Activated CD4-positive, alpha-beta memory T cell treated with anti-CD3 and anti-CD28 coated beads, Interleukin-2, amount 10 ng/mL, durations not matched to agents 7 days and 5 days (primary cell): ENCODE measurements around the gene AFAP1L2. TPM values are rescaled to one million over a fixed set of nuclear protein-coding genes. Genes with fewer than 3 reads are reported as not detected.

Source experiments
- CTCF ChIA-PET: fragments of 350-600 bp; sonication (Branson Sonifier 250); formaldehyde crosslinking; loops from one replicate; lab custom pipeline; 2021; ENCODE audit warnings: antibody characterized with exemption, inconsistent platforms; lab: Charles Lee
- POLR2A ChIA-PET: fragments of 350-600 bp; sonication (Branson Sonifier 250); formaldehyde crosslinking; loops from one replicate; lab custom pipeline; 2021; ENCODE audit warnings: antibody characterized with exemption; lab: Charles Lee
- DNase-seq: peaks from one replicate; pipeline ENCODE4 v3.0.0-alpha.2; 2020
- H3K27ac Mint-ChIP-seq: one replicate; pipeline ENCODE4 v1.8.0; 2021; ENCODE audit warnings: mild to moderate bottlenecking, mixed read lengths
- H3K27me3 Mint-ChIP-seq: one replicate; pipeline ENCODE4 v1.8.0; 2021; ENCODE audit warnings: mixed read lengths
- H3K36me3 Mint-ChIP-seq: one replicate; pipeline ENCODE4 v1.8.0; 2021; ENCODE audit warnings: low read depth, mixed read lengths
- H3K4me1 Mint-ChIP-seq: one replicate; pipeline ENCODE4 v1.8.0; 2021; ENCODE audit warnings: mixed read lengths
- H3K4me3 Mint-ChIP-seq: one replicate; pipeline ENCODE4 v1.8.0; 2021; ENCODE audit warnings: mild to moderate bottlenecking, mixed read lengths
- H3K9me3 Mint-ChIP-seq: one replicate; pipeline ENCODE4 v1.8.0; 2021; ENCODE audit warnings: mixed read lengths
- total RNA-seq, 2 experiments: library from RNA; stranded (reverse); gene quantifications; one replicate each; pipeline ENCODE4 v1.2.3, GENCODE V29; 2021

The AFAP1L2 gene
- total RNA-seq, 2 experiments from 2014 or later, result 1.5 to 1.9 TPM

DNA sequence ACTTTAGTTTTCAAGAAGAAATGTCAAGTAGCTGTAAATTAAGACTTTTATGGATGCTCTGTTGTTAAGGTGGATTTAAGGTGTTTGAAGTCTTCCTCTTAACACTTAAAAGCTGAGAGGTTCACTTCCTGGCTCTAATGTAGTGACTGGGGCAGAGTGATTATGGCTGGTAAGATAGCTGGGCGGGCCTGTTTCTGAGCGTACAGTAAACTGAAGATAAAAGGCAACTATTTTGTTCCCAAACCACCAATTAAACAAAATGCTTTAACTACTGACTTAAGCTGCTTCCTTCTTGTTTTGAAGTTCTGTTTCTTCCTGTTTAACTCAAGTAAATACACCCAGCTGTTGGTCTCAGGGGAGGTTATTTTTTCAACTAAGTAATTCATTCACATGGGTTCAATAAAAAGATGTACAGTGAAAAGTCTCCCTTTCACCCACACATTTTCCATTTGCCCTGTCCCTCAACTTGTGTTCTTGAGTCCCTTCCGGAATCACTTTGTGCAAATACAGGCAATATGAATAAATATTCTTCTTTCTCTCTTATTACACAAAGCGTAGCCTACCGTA lies 145.9 kb downstream of the AFAP1L2 start:
- peaks cover 1% of the 10 kb centered on the region for H3K4me1 Mint-ChIP-seq
- no peak overlapping the region for H3K27ac Mint-ChIP-seq
- no peak for DNase-seq
- H3K36me3 Mint-ChIP-seq, result no peaks in the 10 kb centered on the region
- CTCF ChIA-PET, result no interaction called here
- H3K27me3 Mint-ChIP-seq, result peaks cover 7% of the 10 kb centered on the region
- POLR2A ChIA-PET, result no interaction called here
- no peak overlapping the region for H3K4me3 Mint-ChIP-seq
- peaks cover 3% of the 10 kb centered on the region for H3K9me3 Mint-ChIP-seq

DNA sequence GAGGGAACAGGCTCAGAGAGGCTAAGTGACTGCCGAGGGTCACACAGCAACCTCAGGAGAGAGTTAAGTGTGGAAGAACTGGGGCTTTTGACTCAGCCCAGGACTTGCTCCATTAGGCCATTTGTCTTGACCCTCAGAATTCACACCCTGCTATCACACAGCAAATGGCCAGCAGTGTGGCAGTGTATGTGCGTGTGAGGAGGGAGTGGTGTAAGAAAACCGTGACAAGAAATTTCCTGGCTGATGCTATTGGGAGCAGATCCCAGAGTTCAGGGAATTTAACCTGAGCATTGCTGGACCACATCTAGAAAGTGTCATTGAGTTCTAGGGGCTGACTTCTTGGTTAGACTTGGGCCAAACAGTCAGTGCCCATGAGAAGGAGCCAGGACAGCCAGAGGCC lies 146.8 kb downstream of the AFAP1L2 start:
- Mint-ChIP-seq H3K4me1 (peaks cover 1% of the 10 kb centered on the region), H3K27ac (no peak overlapping the region), H3K9me3 (peaks cover 3% of the 10 kb centered on the region), H3K27me3 (peaks cover 9% of the 10 kb centered on the region), H3K4me3 (no peak overlapping the region), H3K36me3 (no peaks in the 10 kb centered on the region)
- ChIA-PET CTCF (no interaction called here), POLR2A (no interaction called here)
- no peak for DNase-seq

DNA sequence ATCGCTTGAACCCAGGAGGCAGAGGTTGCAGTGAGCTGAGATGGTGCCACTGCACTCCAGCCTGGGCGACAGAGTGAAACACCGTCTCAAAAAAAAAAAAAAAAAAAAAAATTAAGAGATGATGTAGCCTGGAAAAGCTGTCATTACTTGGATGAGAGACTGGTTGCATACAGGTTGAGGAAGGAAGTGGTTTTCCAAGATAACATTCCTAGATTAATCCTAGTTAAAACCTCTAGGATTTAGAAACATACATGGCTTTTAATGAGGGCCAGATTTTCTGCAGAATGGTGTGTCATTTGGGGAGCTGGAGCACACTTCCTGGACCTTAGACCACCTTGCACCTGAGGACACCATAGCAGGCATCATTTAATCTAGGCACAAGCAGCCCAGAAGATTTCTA lies 147.5 kb downstream of the AFAP1L2 start:
- Mint-ChIP-seq H3K4me1 (peaks cover 1% of the 10 kb centered on the region), H3K36me3 (no peaks in the 10 kb centered on the region), H3K27me3 (peaks cover 9% of the 10 kb centered on the region), H3K27ac (no peak overlapping the region), H3K4me3 (no peak overlapping the region), H3K9me3 (peaks cover 3% of the 10 kb centered on the region)
- no peak for DNase-seq
- ChIA-PET CTCF (no interaction called here), POLR2A (no interaction called here)

DNA sequence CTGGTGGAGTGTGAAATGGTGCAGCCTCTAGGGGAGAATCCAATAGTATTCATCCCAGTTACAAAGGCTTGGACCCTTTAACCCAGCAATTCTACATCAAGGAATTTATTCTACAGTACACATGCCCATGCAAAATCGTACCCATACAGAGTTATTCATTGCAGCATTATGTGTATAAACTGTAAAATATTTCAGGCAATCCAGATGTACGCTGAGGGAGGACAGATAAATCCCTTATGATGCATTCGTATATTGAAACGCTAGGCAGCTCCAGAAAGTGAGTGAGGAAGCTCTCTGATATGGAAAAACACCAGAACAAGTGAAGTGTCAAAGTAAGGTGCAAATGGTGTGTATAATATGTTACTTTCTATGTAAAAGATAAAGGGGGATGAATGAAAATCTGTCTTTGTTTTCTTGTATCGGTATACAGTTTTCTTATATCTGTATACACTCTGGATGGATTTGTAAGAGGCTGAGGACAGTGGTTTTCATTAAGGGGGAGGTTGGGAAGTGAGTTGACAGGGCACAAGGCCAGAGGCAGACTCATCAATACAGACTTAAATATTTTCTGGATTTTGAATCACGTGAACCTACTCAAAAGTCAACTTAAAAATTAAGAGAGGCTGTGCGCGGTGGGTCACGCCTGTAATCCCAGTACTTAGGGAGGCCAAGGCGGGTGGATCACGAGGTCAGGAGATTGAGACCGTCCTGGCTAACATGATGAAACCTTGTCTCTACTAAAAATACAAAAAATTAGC lies 148.1 kb downstream of the AFAP1L2 start:
- Mint-ChIP-seq H3K27me3 (peaks cover 9% of the 10 kb centered on the region), H3K4me3 (no peak overlapping the region), H3K9me3 (peaks cover 3% of the 10 kb centered on the region), H3K4me1 (peaks cover 1% of the 10 kb centered on the region), H3K36me3 (no peaks in the 10 kb centered on the region), H3K27ac (no peak overlapping the region)
- ChIA-PET CTCF (interaction anchor here (1.3 kb wide), 1 partner anchor 48 kb away, joined by 5 read pairs; no protein-coding TSS in a partner anchor), POLR2A (no interaction called here)
- no peak for DNase-seq

DNA sequence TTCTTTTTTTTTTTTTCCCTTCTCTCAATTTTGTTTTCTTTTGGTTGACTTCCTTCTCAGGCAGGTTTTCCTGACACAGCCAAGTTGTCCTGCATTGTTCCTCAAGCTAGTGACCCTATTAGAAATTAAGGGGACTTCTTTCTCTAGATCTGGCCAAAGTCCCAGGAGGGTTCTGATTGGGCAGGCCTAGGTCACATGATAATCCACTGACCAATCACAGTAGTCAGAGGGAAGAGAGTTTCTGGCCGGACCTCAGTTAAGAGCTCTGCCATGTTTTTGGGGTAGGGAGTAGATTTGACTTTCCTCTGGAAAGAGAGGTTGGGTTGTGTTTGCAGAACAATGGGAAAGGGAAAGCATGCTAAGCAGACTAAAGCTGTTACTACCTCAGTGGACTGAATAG lies 149.1 kb downstream of the AFAP1L2 start:
- POLR2A ChIA-PET, result no interaction called here
- Mint-ChIP-seq H3K27me3 (peaks cover 9% of the 10 kb centered on the region), H3K27ac (no peak overlapping the region), H3K4me3 (no peak overlapping the region), H3K36me3 (no peaks in the 10 kb centered on the region), H3K4me1 (no peaks in the 10 kb centered on the region), H3K9me3 (peaks cover 3% of the 10 kb centered on the region)
- CTCF ChIA-PET, result interaction anchor here (1.3 kb wide), 1 partner anchor 49 kb away, joined by 5 read pairs; no protein-coding TSS in a partner anchor
- DNase-seq, result no peak

DNA sequence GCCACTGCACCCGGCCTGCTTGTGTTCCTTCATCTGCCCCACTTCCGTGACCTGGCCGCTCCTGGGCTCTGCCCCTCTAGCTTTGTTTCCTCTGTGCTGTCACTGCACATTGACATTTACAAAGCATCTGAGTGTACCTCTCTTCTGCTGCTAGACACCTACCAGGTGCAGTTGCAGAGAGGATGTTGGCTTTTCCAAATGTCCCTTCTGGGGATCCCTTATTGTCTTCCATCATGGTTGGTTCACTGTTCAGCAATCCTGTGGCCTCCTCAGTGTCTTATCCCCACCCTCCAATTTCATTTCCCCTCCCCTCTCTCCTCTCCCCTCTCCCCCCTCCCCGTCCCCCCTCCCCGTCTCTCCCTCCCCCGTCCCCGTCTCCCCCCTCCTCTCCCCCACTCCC lies 151.4 kb downstream of the AFAP1L2 start:
- peaks cover 8% of the 10 kb centered on the region for H3K27me3 Mint-ChIP-seq
- H3K27ac Mint-ChIP-seq, result no peak overlapping the region
- H3K36me3 Mint-ChIP-seq, result no peaks in the 10 kb centered on the region
- H3K4me1 Mint-ChIP-seq, result no peaks in the 10 kb centered on the region
- no peak for DNase-seq
- H3K9me3 Mint-ChIP-seq, result peaks cover 3% of the 10 kb centered on the region
- no peak overlapping the region for H3K4me3 Mint-ChIP-seq
- CTCF ChIA-PET, result no interaction called here
- POLR2A ChIA-PET, result no interaction called here

DNA sequence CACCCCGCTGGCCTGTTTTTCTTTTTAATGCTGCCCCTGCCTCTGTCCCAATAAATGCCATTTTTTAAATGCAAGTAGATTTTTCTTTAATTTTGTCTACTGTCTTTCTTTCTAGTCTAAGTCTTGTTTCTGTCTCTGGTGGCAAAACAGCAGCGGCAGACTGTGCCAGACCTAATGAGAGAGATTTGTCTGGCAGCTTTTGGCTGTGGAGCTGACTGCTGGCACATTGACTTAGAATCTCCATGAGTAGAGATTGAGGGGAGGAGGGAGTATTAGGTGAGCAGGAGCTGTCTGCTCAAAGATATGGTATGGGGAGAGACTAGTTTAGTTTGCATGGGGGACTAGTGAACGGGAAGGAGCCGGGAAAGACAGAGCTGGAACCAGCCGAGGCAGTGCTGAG lies 152.2 kb downstream of the AFAP1L2 start:
- Mint-ChIP-seq H3K9me3 (peaks cover 3% of the 10 kb centered on the region), H3K4me3 (no peak overlapping the region), H3K4me1 (no peaks in the 10 kb centered on the region), H3K27me3 (peaks cover 8% of the 10 kb centered on the region), H3K36me3 (no peaks in the 10 kb centered on the region), H3K27ac (no peak overlapping the region)
- ChIA-PET POLR2A (no interaction called here), CTCF (no interaction called here)
- no peak for DNase-seq

DNA sequence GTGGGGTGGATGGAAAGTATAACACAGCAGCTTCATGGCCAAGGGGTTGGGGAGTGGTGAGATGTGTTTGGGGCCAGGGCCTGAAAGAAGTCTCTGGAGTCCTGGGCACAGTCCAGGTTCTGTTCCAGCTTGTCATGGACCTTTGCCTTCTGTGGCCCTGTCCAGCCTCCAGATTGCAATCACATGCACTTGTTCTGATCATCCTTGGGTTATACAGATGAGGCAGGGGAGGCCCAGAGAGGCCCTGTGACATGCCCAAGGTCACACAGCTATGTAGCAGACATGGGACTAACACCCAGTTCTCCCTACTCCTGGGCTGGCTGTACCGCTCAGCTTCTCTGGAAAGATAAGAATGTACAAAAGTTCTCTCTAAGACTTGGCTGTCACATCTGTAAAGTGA lies 153.6 kb downstream of the AFAP1L2 start:
- no peak for DNase-seq
- Mint-ChIP-seq H3K27me3 (peaks cover 4% of the 10 kb centered on the region), H3K4me3 (no peak overlapping the region), H3K27ac (no peak overlapping the region), H3K4me1 (no peaks in the 10 kb centered on the region), H3K36me3 (no peaks in the 10 kb centered on the region), H3K9me3 (peaks cover 3% of the 10 kb centered on the region)
- POLR2A ChIA-PET, result no interaction called here
- CTCF ChIA-PET, result no interaction called here

DNA sequence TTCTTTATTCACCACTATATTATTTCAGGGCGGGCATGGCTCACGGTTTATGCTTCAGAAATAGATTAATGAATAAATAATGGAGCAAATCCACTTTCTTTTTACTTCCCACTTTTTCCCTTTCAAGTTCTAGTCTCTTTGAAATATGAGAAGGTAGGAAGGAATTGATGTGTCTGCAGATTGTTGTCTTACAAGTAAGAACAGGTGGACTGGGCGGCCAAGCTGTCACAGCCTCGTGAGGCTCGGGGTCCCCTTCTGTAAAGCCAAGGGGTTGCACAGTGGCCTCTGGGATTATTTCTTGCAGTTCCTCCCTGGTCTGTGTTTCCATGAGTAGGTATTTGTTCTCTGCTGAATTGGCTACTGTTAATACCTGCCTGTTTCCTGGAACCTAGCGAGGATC lies 154.1 kb downstream of the AFAP1L2 start:
- Mint-ChIP-seq H3K4me3 (no peak overlapping the region), H3K27ac (no peak overlapping the region), H3K9me3 (peaks cover 3% of the 10 kb centered on the region), H3K4me1 (no peaks in the 10 kb centered on the region), H3K36me3 (no peaks in the 10 kb centered on the region), H3K27me3 (peaks cover 4% of the 10 kb centered on the region)
- ChIA-PET POLR2A (no interaction called here), CTCF (no interaction called here)
- DNase-seq, result no peak

DNA sequence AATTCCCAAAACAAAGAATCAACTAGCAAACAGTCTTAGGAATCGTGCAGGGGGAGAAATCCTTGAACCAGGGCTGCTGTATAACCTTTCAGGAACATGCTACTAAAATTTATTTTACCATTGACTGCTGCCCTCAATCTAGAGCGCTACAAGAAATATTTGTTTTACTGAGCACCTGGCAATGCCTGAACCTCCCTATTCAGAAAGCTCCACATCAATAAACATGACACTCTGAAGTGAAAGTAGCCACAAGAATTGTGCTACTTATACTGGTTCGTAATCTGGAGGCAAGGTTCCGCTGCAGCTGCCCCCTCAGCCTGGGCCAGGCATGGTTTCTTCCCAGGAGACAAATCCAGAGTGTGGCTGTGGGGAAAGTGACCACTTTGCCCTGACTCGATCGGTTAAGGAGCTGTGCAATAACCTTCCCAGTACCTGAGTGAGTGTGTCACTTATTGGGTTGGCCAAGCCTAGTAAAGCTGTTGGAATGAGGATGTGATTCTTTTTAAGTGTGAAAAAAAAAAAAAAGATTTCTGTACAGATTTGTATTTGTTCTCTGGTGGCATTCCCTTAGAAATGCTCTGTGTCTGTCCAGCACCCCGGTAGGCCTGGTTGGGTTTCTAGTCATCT lies 157.5 kb downstream of the AFAP1L2 start:
- no peaks in the 10 kb centered on the region for H3K4me1 Mint-ChIP-seq
- no peak overlapping the region for H3K27ac Mint-ChIP-seq
- H3K4me3 Mint-ChIP-seq, result no peak overlapping the region
- no peaks in the 10 kb centered on the region for H3K36me3 Mint-ChIP-seq
- peaks cover 27% of the 10 kb centered on the region for H3K27me3 Mint-ChIP-seq
- no peaks in the 10 kb centered on the region for H3K9me3 Mint-ChIP-seq
- DNase-seq, result no peak
- ChIA-PET POLR2A (no interaction called here), CTCF (no interaction called here)

DNA sequence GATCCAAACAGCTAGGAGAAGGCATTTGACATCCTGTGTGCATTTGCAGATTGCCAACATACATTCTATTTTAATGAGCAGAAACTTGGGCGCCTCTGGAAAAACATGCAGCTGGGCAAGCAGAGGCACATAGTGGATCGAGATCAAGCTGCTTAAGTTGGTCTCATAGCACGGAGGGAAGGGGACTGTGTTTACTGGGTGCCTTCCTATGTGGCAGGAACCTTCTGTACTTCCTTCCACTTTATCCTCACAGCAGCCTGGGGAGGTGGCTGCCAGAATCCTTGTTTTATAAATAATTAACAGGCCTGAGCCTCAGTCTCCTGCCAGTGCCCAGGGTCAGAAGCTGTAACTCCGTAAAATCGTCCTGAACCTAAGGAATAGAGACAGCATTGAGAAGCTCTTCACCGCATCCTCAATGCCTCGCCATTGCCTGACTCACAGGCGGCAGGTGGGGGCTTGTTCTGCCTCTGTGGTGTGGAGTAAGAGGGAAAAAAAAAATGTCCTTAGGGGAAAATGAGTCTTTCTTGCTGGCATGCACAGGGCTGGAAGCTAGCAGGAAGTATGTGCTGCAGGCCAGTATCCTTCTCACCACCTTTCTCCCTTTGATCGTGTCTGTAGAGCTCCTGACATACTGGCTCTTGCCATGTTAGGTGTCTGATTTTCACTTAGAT lies 159.0 kb downstream of the AFAP1L2 start:
- ChIA-PET POLR2A (no interaction called here), CTCF (no interaction called here)
- no peak for DNase-seq
- Mint-ChIP-seq H3K4me1 (no peaks in the 10 kb centered on the region), H3K36me3 (no peaks in the 10 kb centered on the region), H3K27me3 (peaks cover 40% of the 10 kb centered on the region), H3K4me3 (no peak overlapping the region), H3K27ac (no peak overlapping the region), H3K9me3 (no peaks in the 10 kb centered on the region)
